GM12878 (cell line): ENCODE results near the gene ASB15. TPM values are rescaled to one million over a fixed set of nuclear protein-coding genes. Genes with fewer than 3 reads are reported as not detected.

Source experiments
- ATAC-seq: fragments of 200-7000 bp; cut with Tn5 transposase; 3 replicates; pipeline ENCODE4 v1.9.1; 2020; ENCODE audit warnings: mild to moderate bottlenecking, moderate library complexity
- BruUV-seq: library from RNA; stranded (reverse); fragments of 400-500 nt; replicated peaks from 2 replicates; lab custom pipeline; 2021; lab: Mats Ljungman, UMichigan
- CTCF ChIA-PET: fragments of 300-600 bp; sonication (Branson Sonifier 250); formaldehyde crosslinking; extraction: SDS; loops from one replicate; lab custom pipeline; 2021; ENCODE audit warnings: inconsistent platforms; lab: Yijun Ruan, JAX
- POLR2A ChIA-PET: fragments of 350-600 bp; formaldehyde crosslinking; extraction: SDS; loops from one replicate; lab custom pipeline; 2021; ENCODE audit warnings: inconsistent platforms; lab: Charles Lee
- RAD21 ChIA-PET: fragments of 300-600 bp; sonication (Branson Sonifier 250); formaldehyde crosslinking; loops from one replicate; lab custom pipeline; 2023; ENCODE audit warnings: antibody characterized with exemption; ENCODE audit not compliant: unreplicated experiment; lab: Charles Lee
- SMC1A ChIA-PET: fragments of 300-600 bp; sonication (Branson Sonifier 250); formaldehyde crosslinking; loops from one replicate; lab custom pipeline; 2023; ENCODE audit not compliant: unreplicated experiment, uncharacterized antibody; lab: Charles Lee
- DNase-seq: peaks from one replicate; pipeline ENCODE4 v3.0.0-alpha.2; 2011; ENCODE audit warnings: low read depth, low spot score
- FAIRE-seq: peaks from 3 replicates; lab custom pipeline; 2011; peaks lifted over from hg19 to GRCh38; lab: Jason Lieb, UNC
- H2AFZ ChIP-seq: 2 replicates; pipeline ENCODE4 v1.6.0; 2011; ENCODE audit warnings: low read depth, low read length, control low read depth; ENCODE audit not compliant: control insufficient read depth
- H3K27ac ChIP-seq: 2 replicates; pipeline ENCODE4 v1.5.1; 2011; ENCODE audit warnings: control low read depth; ENCODE audit not compliant: control insufficient read depth, insufficient read depth
- H3K27me3 ChIP-seq, 2 experiments: replicated peaks in 1 of 2; 2 replicates each; pipeline versions ENCODE4 v1.6.0 to v1.6.1; 2011; ENCODE audit warnings: low read length in 1 of 2; ENCODE audit not compliant: control insufficient read depth in 2 of 2, insufficient read depth in 2 of 2
- H3K36me3 ChIP-seq, 2 experiments: 2 replicates each; pipeline ENCODE4 v1.5.1; 2011; ENCODE audit warnings: low read length in 1 of 2; ENCODE audit not compliant: control insufficient read depth in 2 of 2, insufficient read depth in 2 of 2
- H3K4me1 ChIP-seq: 2 replicates; pipeline ENCODE4 v1.6.1; 2011; ENCODE audit warnings: mild to moderate bottlenecking, low read length, moderate library complexity, mixed read lengths; ENCODE audit not compliant: control insufficient read depth, insufficient read depth
- H3K4me2 ChIP-seq: 2 replicates; pipeline ENCODE4 v1.6.0; 2011; ENCODE audit warnings: control low read depth; ENCODE audit not compliant: control insufficient read depth, insufficient read depth
- H3K4me3 ChIP-seq: fragments of 200-600 bp; sonication (generic); 2 replicates; pipeline ENCODE4 v1.5.1; 2016
- H3K79me2 ChIP-seq: 2 replicates; pipeline ENCODE4 v1.6.0; 2011; ENCODE audit warnings: low read length; ENCODE audit not compliant: control insufficient read depth, insufficient read depth
- H3K9ac ChIP-seq: 2 replicates; pipeline ENCODE4 v1.8.0; 2011; ENCODE audit warnings: low read length, control low read depth, mixed read lengths; ENCODE audit not compliant: control insufficient read depth, insufficient read depth
- H3K9me3 ChIP-seq: replicated peaks from 3 replicates; pipeline ENCODE4 v1.5.1; 2011; ENCODE audit warnings: mild to moderate bottlenecking, low read length; ENCODE audit not compliant: control insufficient read depth, insufficient read depth
- H4K20me1 ChIP-seq: 2 replicates; pipeline ENCODE4 v1.6.0; 2011; ENCODE audit not compliant: control insufficient read depth, insufficient read depth
- CHD1 ChIP-seq: IDR thresholded peaks from 2 replicates; pipeline ENCODE4 v1.6.1; 2012; ENCODE audit warnings: low read depth, low read length, improper control_type of control experiment
- RAD51 ChIP-seq: fragments of 450-650 bp; IDR thresholded peaks from 2 replicates; pipeline ENCODE4 v1.6.1; 2016; ENCODE audit warnings: moderate library complexity, mild to moderate bottlenecking, inconsistent platforms
- ZNF207 ChIP-seq: fragments of 450-650 bp; IDR thresholded peaks from 2 replicates; pipeline ENCODE4 v1.6.1; 2014; ENCODE audit warnings: antibody characterized with exemption, mild to moderate bottlenecking, borderline replicate concordance
- WGBS: methylation state at CpG from one replicate; pipeline ENCODE4 v1.1.6; 2016; ENCODE audit warnings: low lambda C conversion rate; ENCODE audit not compliant: insufficient replicate concordance, insufficient coverage; ENCODE audit errors: missing lambda C conversion rate; 5-methylcytosine and 5-hydroxymethylcytosine counted together
- in situ Hi-C: fragments of 300-500 bp; cut with MboI; formaldehyde crosslinking; loops from 9 replicates; pipeline ENCODE4 v1.14.3; 2018; ENCODE audit warnings: mixed read lengths
- intact Hi-C: fragments of 100-400 bp; cut with micrococcal nuclease; formaldehyde crosslinking; loops from one replicate; pipeline ENCODE4 v1.14.2; 2022; ENCODE audit not compliant: unreplicated experiment
- polyA plus RNA-seq, 11 experiments: library from polyadenylated mRNA; depleted of rRNA in 4 of 11; unstranded in 6 of 11; stranded (reverse) in 5 of 11; fragments of >200 nt; fragmentation: Nextera tagmentation in 4 of 11; fragmentation: Illumina TruSeq in 1 of 11; extraction: Ambion mirVana in 4 of 11; extraction: Trizol in 1 of 11; gene quantifications; 1 replicate in 1 of 11; 2 replicates in 10 of 11; pipeline versions ENCODE4 v1.2.1 to v1.2.3, GENCODE V29; 2011 to 2016; ENCODE audit warnings: inconsistent platforms in 2 of 11, missing spikeins in 2 of 11, low read depth in 1 of 11
- total RNA-seq, 4 experiments: library from RNA; depleted of rRNA in 3 of 4; stranded (reverse); fragments of >200 nt in 3 of 4; fragmentation: Illumina TruSeq in 1 of 4; extraction: Trizol in 1 of 4; gene quantifications; 2 replicates each; pipeline versions ENCODE4 v1.2.1 to v1.2.3, GENCODE V29; 2013 to 2021
- TF ChIP-seq, protein P1 (sequence below): fragments of 450-650 bp; IDR thresholded peaks from 2 replicates; pipeline ENCODE4 v1.6.1; 2017; ENCODE audit warnings: low read depth, mild to moderate bottlenecking, moderate library complexity

Gene ASB15
- total and polyA plus RNA-seq, 10 of the 15 experiments (the other 5 are each of a cell fraction or from before 2014, with no cell fraction given) = not detected

DNA sequence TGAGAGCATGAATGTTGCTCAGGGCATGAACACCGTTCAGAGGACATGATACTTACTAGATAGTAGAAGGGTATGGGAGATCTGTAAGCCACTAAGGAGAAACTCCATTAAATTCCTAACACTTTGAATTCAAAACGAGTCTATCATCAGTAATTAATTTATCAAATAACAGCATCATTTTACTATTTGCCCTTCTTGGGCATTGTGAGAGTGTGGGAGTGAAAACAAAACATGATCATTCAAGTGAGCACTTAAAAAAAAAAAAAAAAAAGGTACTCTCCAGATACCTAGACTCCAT, 20.5 kb upstream of the ASB15 start:
- POLR2A ChIA-PET = no interaction called here
- Histone ChIP-seq H3K27me3 (no peaks in the 10 kb centered on the region; a peak in 2 of 4 replicates), H3K27ac (no peak overlapping the region), H3K9ac (no peak overlapping the region), H3K4me3 (no peak overlapping the region), H3K36me3 (no peaks in the 10 kb centered on the region), H4K20me1 (no peaks in the 10 kb centered on the region), H2AFZ (no peak overlapping the region; the same call in 1 of the 2 replicates), H3K4me1 (no peaks in the 10 kb centered on the region), H3K79me2 (no peaks in the 10 kb centered on the region), H3K9me3 (no peaks in the 10 kb centered on the region), H3K4me2 (no peak overlapping the region)
- in situ Hi-C loops = no loop called here
- RAD21 ChIA-PET = interaction anchor here (0.6 to 2.2 kb wide), 3 partner anchors 214 to 291 kb away, joined by 3 to 7 read pairs (median 3); no protein-coding TSS in a partner anchor
- FAIRE-seq (no peak), DNase-seq (no peak), ATAC-seq (no peak)
- 0% methylated on average over 2 of the region's 2 CpGs for WGBS
- CTCF ChIA-PET = interaction anchor here (0.6 to 2.6 kb wide), 10 partner anchors 10 to 309 kb away, joined by 3 to 14 read pairs (median 4); partner anchors contain the start of gene NDUFA5
- TF ChIP-seq, protein P1, sequence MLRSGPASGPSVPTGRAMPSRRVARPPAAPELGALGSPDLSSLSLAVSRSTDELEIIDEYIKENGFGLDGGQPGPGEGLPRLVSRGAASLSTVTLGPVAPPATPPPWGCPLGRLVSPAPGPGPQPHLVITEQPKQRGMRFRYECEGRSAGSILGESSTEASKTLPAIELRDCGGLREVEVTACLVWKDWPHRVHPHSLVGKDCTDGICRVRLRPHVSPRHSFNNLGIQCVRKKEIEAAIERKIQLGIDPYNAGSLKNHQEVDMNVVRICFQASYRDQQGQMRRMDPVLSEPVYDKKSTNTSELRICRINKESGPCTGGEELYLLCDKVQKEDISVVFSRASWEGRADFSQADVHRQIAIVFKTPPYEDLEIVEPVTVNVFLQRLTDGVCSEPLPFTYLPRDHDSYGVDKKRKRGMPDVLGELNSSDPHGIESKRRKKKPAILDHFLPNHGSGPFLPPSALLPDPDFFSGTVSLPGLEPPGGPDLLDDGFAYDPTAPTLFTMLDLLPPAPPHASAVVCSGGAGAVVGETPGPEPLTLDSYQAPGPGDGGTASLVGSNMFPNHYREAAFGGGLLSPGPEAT = no peak
- no peak for TF ChIP-seq CHD1
- no peak for TF ChIP-seq RAD51
- intact Hi-C loops = no loop called here
- SMC1A ChIA-PET = interaction anchor here (0.6 to 1.7 kb wide), 4 partner anchors 87 to 816 kb away, joined by 3 to 6 read pairs (median 3); no protein-coding TSS in a partner anchor
- BruUV-seq = no TSS peak

DNA sequence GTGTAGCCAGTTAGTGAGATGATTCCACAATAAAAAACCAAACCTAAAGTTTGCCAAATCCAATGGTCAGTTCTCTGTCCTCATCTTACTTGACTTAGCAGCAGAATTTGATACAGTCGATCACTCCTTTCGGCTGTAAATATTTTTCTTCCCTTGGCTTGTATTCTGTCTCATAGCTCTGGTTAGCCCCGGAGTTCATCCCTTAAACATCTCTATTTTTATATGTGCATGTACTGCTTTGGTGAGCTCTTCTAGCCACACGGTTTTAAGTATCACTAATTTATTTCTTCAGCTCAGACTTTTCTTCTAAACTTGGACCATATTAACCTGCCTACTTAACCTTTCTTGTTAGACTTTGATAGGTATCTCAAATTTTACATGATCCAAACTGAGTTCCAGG, 17.8 kb upstream of the ASB15 start:
- no peak for ATAC-seq
- no peak for DNase-seq
- ChIA-PET SMC1A (interaction anchor here (1.0 to 1.5 kb wide), 3 partner anchors 18 to 142 kb away, joined by 3 to 4 read pairs (median 3); partner anchors contain the start of gene ASB15), CTCF (interaction anchor here (0.6 to 1.4 kb wide), 5 partner anchors 41 to 293 kb away, joined by 3 to 6 read pairs (median 4); no protein-coding TSS in a partner anchor), RAD21 (interaction anchor here (1.4 kb wide), 1 partner anchor 288 kb away, joined by 3 read pairs; no protein-coding TSS in a partner anchor), POLR2A (interaction anchor here (0.6 kb wide), 1 partner anchor 114 kb away, joined by 4 read pairs; no protein-coding TSS in a partner anchor)
- no peak overlapping the region for H2AFZ ChIP-seq
- WGBS = 48% methylated on average over 4 of the region's 4 CpGs
- FAIRE-seq = no peak
- BruUV-seq = no TSS peak
- no peak overlapping the region for H3K9ac ChIP-seq
- no peak overlapping the region for H3K27ac ChIP-seq
- H3K79me2 ChIP-seq = no peaks in the 10 kb centered on the region
- intact Hi-C loops = no loop called here
- no peak overlapping the region for H3K4me3 ChIP-seq
- H3K27me3 ChIP-seq = no peaks in the 10 kb centered on the region; a peak in 1 of 4 replicates
- no peaks in the 10 kb centered on the region for H3K36me3 ChIP-seq
- no peaks in the 10 kb centered on the region for H3K4me1 ChIP-seq
- H3K9me3 ChIP-seq = no peaks in the 10 kb centered on the region
- H4K20me1 ChIP-seq = no peaks in the 10 kb centered on the region
- no peak overlapping the region for H3K4me2 ChIP-seq
- no peak for TF ChIP-seq ZNF207
- TF ChIP-seq, all 136 proteins: peak for 0
- in situ Hi-C loops = no loop called here
